DND-41 (cell line): Measurements from ENCODE around the gene HOXD10.

Source experiments
- EZH2 ChIP-seq: IDR thresholded peaks from 3 replicates; pipeline ENCODE4 v1.6.1; 2012; ENCODE audit warnings: borderline replicate concordance, low read depth, mild to moderate bottlenecking, moderate library complexity, low read length, inconsistent platforms; ENCODE audit not compliant: severe bottlenecking
- TF ChIP-seq, protein P1 (sequence below): IDR thresholded peaks from 2 replicates; pipeline ENCODE4 v1.5.1; 2012; ENCODE audit warnings: borderline replicate concordance, low read length, moderate library complexity, mild to moderate bottlenecking; ENCODE audit not compliant: poor library complexity, severe bottlenecking; ENCODE audit errors: extremely low read depth

DNA sequence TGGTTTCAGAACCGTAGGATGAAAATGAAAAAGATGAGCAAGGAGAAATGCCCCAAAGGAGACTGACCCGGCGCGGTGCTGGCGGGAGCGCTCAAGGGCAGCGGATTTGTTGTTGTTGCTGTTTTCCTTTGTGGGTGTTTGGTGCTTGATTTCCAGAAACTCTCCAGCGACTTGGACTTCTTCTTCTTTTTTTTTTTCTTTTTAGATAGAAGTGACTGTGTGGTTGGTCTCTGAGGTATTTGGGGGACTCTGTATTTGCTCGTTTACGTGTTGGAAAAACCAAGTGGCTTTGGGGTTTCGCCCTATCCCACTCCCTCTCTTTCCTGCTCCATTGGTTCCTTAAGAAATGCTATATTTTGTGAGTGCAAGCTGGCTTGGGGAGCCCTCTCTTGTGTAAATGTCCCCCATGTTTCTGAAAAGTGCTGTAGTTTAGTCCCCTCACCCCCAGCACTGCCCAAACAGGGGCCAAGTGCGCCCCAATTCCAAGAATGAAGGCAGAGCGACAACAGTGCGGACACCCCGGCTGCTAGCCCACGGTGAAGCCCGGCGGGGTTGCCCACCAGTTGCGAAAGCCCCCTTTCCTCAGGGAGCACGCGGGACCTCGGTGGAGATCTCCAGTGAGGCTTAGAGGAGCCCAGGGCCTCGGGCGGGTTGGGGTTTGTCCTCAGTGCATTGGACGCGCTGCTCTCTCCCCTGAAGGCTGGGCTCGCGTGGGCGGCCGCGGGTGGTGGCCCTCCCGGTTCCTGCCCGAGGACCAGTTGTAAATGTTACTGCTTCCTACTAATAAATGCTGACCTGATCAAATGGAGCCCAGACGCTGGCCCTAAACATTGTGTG is 7.8 kb downstream of the HOXD10 start:
- TF ChIP-seq, protein P1, sequence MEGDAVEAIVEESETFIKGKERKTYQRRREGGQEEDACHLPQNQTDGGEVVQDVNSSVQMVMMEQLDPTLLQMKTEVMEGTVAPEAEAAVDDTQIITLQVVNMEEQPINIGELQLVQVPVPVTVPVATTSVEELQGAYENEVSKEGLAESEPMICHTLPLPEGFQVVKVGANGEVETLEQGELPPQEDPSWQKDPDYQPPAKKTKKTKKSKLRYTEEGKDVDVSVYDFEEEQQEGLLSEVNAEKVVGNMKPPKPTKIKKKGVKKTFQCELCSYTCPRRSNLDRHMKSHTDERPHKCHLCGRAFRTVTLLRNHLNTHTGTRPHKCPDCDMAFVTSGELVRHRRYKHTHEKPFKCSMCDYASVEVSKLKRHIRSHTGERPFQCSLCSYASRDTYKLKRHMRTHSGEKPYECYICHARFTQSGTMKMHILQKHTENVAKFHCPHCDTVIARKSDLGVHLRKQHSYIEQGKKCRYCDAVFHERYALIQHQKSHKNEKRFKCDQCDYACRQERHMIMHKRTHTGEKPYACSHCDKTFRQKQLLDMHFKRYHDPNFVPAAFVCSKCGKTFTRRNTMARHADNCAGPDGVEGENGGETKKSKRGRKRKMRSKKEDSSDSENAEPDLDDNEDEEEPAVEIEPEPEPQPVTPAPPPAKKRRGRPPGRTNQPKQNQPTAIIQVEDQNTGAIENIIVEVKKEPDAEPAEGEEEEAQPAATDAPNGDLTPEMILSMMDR: no peak
- TF ChIP-seq EZH2: no peak
